HuH-7.5 (cell line): Measurements from ENCODE around the gene ATP6V0A4.

Source experiments
- DNase-seq: peaks from one replicate; pipeline ENCODE4 v3.0.0; 2011; ENCODE audit warnings: low spot score

ATP6V0A4 gene

DNA sequence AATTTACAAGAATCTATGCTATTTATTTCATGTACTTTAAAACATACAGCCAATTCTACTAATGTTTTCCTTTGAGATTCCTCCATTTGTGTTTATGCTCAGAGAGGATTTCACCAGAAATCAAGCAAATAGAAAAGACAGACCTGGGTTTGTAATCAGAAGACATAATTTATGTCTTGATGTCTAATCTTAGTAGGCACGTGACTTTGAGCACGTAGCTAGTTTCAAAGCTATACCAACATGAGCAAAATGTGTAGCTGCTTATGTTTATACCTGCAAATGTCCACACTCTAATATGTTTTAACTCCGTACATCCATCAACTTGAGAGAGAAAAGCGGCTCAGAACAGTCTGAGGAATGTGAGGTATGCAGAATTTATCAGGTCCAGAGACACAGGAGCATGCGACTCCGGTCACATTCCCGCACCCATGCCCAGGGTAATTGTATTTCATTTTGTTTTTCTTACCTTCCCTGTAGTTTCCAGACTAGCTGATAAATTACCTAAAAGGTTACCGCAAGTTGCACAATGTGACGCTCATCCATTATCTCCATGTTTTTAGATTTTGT lies 136.8 kb downstream of the ATP6V0A4 start:
- DNase-seq = no peak

DNA sequence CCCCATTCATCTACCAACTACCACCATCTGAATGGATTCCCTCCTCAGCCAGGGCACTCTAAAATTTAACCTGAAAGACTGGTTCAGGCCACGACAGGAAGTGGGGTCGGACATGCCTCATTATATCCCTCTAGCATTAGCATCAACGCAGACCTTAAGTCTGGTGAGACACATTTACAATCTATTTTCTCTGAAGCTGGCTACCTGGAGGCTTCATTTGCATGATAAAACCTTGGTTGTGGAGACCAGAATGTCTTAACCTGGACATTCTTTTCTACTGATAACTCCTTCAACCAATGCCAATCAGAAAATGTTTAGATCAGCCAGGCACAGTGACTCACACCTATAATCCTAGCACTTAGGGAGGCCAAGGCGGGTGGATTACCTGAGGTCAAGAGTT lies 139.1 kb downstream of the ATP6V0A4 start:
- no peak for DNase-seq

DNA sequence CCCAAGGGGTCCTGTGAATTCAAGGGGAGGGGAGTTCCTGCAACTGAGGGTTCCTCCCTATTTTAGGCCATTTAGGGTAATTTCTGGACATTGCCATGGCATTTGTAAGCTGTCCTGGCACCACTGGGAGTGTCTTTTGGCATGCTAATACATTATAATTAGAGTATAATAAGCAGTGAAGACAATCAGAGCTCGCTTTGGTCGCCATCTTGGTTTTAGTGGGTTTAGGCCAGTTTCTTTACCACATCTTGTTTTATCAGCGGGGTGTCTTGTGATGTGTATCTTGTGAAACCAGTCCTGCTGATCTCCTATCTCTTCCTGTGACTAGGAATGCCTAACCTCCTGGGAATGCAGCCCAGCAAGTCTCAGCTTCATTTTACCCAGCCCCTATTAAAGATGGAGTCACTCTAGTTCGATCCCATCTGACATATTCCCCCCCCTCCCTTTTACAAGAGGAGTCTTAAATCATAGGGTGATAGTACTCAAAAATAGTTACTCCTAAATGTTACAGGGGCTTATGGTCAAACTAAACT lies 140.1 kb downstream of the ATP6V0A4 start:
- DNase-seq = no peak

DNA sequence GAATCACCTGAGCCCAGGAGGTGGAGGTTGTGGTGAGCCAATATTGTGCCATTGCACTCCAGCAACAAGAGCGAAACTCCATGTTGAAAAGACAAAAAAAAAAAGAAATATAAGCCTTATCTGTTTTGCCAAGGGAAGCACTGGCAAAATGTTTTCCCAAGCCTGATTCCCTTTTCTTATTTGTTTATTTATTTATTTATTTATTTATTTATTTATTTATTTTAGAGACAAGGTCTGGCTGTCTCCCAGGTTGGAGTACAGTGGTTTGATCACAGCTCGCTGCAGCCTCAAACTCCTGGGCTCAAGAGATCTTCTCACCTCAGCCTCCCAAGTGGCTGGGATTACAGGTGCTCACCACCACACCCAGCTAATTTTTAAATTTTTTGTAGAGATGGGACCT lies 141.0 kb downstream of the ATP6V0A4 start:
- no peak for DNase-seq
